Measurements from ENCODE around the gene ZSCAN10.
"Not testable (repeated sequence)": the region's sequence is repeated elsewhere in the genome, so short reads cannot be mapped to it uniquely, and the experiment has no call there.

ZSCAN10 gene

DNA sequence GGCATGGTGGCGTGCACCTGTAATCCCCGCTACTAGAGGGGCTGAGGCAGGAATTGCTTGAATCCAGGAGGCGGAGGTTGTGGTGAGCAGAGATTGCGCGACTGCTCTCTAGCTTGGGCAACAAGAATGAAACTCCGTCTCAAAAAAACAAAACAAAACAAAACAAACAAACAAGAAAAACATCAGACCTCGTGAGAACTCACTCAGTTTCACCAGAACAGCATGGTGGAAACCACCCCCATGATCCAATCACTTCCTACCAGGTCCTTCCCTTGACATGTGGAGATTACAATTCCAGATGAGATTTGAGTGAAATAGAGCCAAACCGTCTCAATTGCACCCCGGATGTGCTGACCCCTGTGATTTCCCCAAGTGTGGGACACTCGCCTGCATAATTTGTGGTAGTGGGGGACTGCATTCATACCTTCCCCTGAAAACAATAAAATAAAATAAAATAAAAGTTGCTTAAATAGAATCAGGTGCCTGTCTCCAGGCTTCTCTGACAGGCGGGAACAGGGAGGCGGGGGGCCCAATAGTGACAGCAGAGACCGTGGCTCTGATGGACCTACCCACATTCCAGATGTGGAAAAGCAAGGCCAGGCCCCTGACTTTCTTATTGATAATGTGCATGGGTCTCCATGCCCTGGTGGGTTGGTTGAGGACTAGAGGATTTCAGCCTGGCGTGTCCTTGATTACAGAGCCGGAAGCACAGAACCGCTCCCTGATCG, 13.1 kb downstream of the ZSCAN10 start:
- no peak for TF ChIP-seq CTCF (IDR thresholded peaks at IDR 0.05; ENCODE audit: low read depth, low read length)
- no peak overlapping the region for H3K4me3 ChIP-seq (replicated peaks in 1 of 2; ENCODE audit: low read depth in 2 of 2, low read length in 2 of 2)
- no peak for DNase-seq (ENCODE audit: low read depth in 2 of 2)

GRCh38 chr16:3084969-3085670, 14.0 kb downstream of the ZSCAN10 start:
- no peak overlapping the region for H3K4me3 ChIP-seq (replicated peaks in 1 of 2; ENCODE audit: low read depth in 2 of 2, low read length in 2 of 2)
- TF ChIP-seq CTCF (IDR thresholded peaks at IDR 0.05; ENCODE audit: low read depth, low read length) = no peak
- DNase-seq (ENCODE audit: low read depth in 2 of 2) = no peak

GRCh38 chr16:3084491-3084890, 14.6 kb downstream of the ZSCAN10 start:
- TF ChIP-seq CTCF (IDR thresholded peaks at IDR 0.05; ENCODE audit: low read depth, low read length) = no peak
- DNase-seq (ENCODE audit: low read depth in 2 of 2) = no peak
- no peak overlapping the region for H3K4me3 ChIP-seq (replicated peaks in 1 of 2; ENCODE audit: low read depth in 2 of 2, low read length in 2 of 2)

DNA sequence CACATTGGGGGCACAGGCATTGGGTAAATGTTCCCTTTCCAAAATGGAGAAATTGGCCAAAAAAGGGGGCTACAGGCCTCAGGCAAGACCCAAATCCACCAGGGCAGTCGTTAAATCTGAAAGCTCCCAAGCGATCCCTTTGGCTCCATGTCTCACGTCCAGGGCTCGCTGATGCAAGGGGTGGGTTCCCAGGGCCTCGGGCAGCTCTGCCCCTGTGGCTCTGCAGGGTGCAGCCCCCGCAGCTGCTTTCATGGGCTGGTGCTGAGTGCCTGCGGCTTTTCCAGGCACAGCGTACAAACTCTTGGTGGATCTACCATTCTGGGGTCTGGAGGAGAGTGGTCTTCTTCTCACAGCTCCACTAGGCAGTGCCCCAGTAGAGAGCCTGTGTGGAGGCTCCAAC, 15.7 kb downstream of the ZSCAN10 start:
- H3K4me3 ChIP-seq (replicated peaks in 1 of 2; ENCODE audit: low read depth in 2 of 2, low read length in 2 of 2); DNase-seq (ENCODE audit: low read depth in 2 of 2): not testable (repeated sequence)

- not testable (repeated sequence) for DNase-seq (ENCODE audit: low read depth in 2 of 2); H3K4me3 ChIP-seq (replicated peaks in 1 of 2; ENCODE audit: low read depth in 2 of 2, low read length in 2 of 2)
Observed at GRCh38 chr16:3081957-3082356, 17.1 kb downstream of the ZSCAN10 start.

DNA sequence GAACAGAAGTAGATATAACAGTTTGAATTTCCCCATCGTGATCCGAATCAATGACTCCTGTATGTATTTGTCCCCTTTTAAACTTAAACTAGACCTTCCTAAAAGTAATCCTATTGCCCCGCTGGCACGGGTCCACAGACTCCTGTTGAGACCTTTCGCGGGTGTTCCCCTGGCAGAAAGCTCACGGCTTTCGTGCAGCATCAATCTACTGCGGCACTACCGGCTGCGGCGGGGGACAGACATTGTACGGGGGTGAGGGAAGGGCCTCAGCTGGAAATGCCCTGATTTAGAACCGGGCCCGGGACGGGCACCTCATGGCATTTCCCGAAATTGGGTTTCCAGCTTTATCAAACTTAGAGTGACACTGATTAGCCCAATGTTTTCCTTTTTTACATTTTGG, 19.1 kb downstream of the ZSCAN10 start:
- DNase-seq (ENCODE audit: low read depth in 2 of 2) = no peak
- no peak for TF ChIP-seq CTCF (IDR thresholded peaks at IDR 0.05; ENCODE audit: low read depth, low read length)

GRCh38 chr16:3076577-3076976, 22.5 kb downstream of the ZSCAN10 start:
- no peak for DNase-seq (ENCODE audit: low read depth in 2 of 2)
- H3K4me3 ChIP-seq (replicated peaks in 1 of 2; ENCODE audit: low read depth in 2 of 2, low read length in 2 of 2) = no peak overlapping the region
- no peak for TF ChIP-seq CTCF (IDR thresholded peaks at IDR 0.05; ENCODE audit: low read depth, low read length)

More for the DNA sequence above, 19.1 kb downstream of the ZSCAN10 start:
- no peak overlapping the region for H3K4me3 ChIP-seq (replicated peaks in 1 of 2; ENCODE audit: low read depth in 2 of 2, low read length in 2 of 2)

GRCh38 chr16:3075946-3076345, 23.1 kb downstream of the ZSCAN10 start:
- DNase-seq (ENCODE audit: low read depth in 2 of 2); H3K4me3 ChIP-seq (replicated peaks in 1 of 2; ENCODE audit: low read depth in 2 of 2, low read length in 2 of 2): not testable (repeated sequence)
